GM12878 (cell line): ENCODE measurements around the gene BIRC6. TPM values are rescaled to one million over a fixed set of nuclear protein-coding genes. Genes with fewer than 3 reads are reported as not detected.

Experiments used
- ATAC-seq: fragments of 200-7000 bp; cut with Tn5 transposase; 3 replicates; pipeline ENCODE4 v1.9.1; 2020; ENCODE audit warnings: mild to moderate bottlenecking, moderate library complexity
- BruUV-seq: library from RNA; stranded (reverse); fragments of 400-500 nt; replicated peaks from 2 replicates; lab custom pipeline; 2021; lab: Mats Ljungman, UMichigan
- CTCF ChIA-PET: fragments of 300-600 bp; sonication (Branson Sonifier 250); formaldehyde crosslinking; extraction: SDS; loops from one replicate; lab custom pipeline; 2021; ENCODE audit warnings: inconsistent platforms; lab: Yijun Ruan, JAX
- POLR2A ChIA-PET: fragments of 350-600 bp; formaldehyde crosslinking; extraction: SDS; loops from one replicate; lab custom pipeline; 2021; ENCODE audit warnings: inconsistent platforms; lab: Charles Lee
- RAD21 ChIA-PET: fragments of 300-600 bp; sonication (Branson Sonifier 250); formaldehyde crosslinking; loops from one replicate; lab custom pipeline; 2023; ENCODE audit warnings: antibody characterized with exemption; ENCODE audit not compliant: unreplicated experiment; lab: Charles Lee
- SMC1A ChIA-PET: fragments of 300-600 bp; sonication (Branson Sonifier 250); formaldehyde crosslinking; loops from one replicate; lab custom pipeline; 2023; ENCODE audit not compliant: unreplicated experiment, uncharacterized antibody; lab: Charles Lee
- DNase-seq: peaks from one replicate; pipeline ENCODE4 v3.0.0-alpha.2; 2011; ENCODE audit warnings: low read depth, low spot score
- FAIRE-seq: peaks from 3 replicates; lab custom pipeline; 2011; peaks lifted over from hg19 to GRCh38; lab: Jason Lieb, UNC
- H2AFZ ChIP-seq: 2 replicates; pipeline ENCODE4 v1.6.0; 2011; ENCODE audit warnings: low read depth, low read length, control low read depth; ENCODE audit not compliant: control insufficient read depth
- H3K27ac ChIP-seq: 2 replicates; pipeline ENCODE4 v1.5.1; 2011; ENCODE audit warnings: control low read depth; ENCODE audit not compliant: control insufficient read depth, insufficient read depth
- H3K27me3 ChIP-seq, 2 experiments: replicated peaks in 1 of 2; 2 replicates each; pipeline versions ENCODE4 v1.6.0 to v1.6.1; 2011; ENCODE audit warnings: low read length in 1 of 2; ENCODE audit not compliant: control insufficient read depth in 2 of 2, insufficient read depth in 2 of 2
- H3K36me3 ChIP-seq, 2 experiments: 2 replicates each; pipeline ENCODE4 v1.5.1; 2011; ENCODE audit warnings: low read length in 1 of 2; ENCODE audit not compliant: control insufficient read depth in 2 of 2, insufficient read depth in 2 of 2
- H3K4me1 ChIP-seq: 2 replicates; pipeline ENCODE4 v1.6.1; 2011; ENCODE audit warnings: mild to moderate bottlenecking, low read length, moderate library complexity, mixed read lengths; ENCODE audit not compliant: control insufficient read depth, insufficient read depth
- H3K4me2 ChIP-seq: 2 replicates; pipeline ENCODE4 v1.6.0; 2011; ENCODE audit warnings: control low read depth; ENCODE audit not compliant: control insufficient read depth, insufficient read depth
- H3K4me3 ChIP-seq: fragments of 200-600 bp; sonication (generic); 2 replicates; pipeline ENCODE4 v1.5.1; 2016
- H3K79me2 ChIP-seq: 2 replicates; pipeline ENCODE4 v1.6.0; 2011; ENCODE audit warnings: low read length; ENCODE audit not compliant: control insufficient read depth, insufficient read depth
- H3K9ac ChIP-seq: 2 replicates; pipeline ENCODE4 v1.8.0; 2011; ENCODE audit warnings: low read length, control low read depth, mixed read lengths; ENCODE audit not compliant: control insufficient read depth, insufficient read depth
- H3K9me3 ChIP-seq: replicated peaks from 3 replicates; pipeline ENCODE4 v1.5.1; 2011; ENCODE audit warnings: mild to moderate bottlenecking, low read length; ENCODE audit not compliant: control insufficient read depth, insufficient read depth
- H4K20me1 ChIP-seq: 2 replicates; pipeline ENCODE4 v1.6.0; 2011; ENCODE audit not compliant: control insufficient read depth, insufficient read depth
- BHLHE40 ChIP-seq, 2 experiments: fragments of 450-650 bp in 1 of 2; IDR thresholded peaks; 2 replicates each; pipeline ENCODE4 v1.6.1; 2011 to 2017; ENCODE audit warnings: low read depth in 2 of 2, borderline replicate concordance in 1 of 2, improper control_type of control experiment in 1 of 2, low read length in 1 of 2, mild to moderate bottlenecking in 1 of 2
- CBX5 ChIP-seq: sonication (generic); IDR thresholded peaks from 2 replicates; pipeline ENCODE4 v1.6.1; 2016; ENCODE audit warnings: low read depth, moderate library complexity, mild to moderate bottlenecking, inconsistent platforms
- FOS ChIP-seq: IDR thresholded peaks from 3 replicates; pipeline ENCODE4 v1.6.1; 2011; ENCODE audit warnings: borderline replicate concordance; ENCODE audit not compliant: insufficient read length; ENCODE audit errors: extremely low read depth
- HDGF ChIP-seq: fragments of 450-650 bp; IDR thresholded peaks from 2 replicates; pipeline ENCODE4 v1.6.1; 2016; ENCODE audit warnings: antibody characterized with exemption
- JUNB ChIP-seq: IDR thresholded peaks from 2 replicates; pipeline ENCODE4 v1.6.1; 2016; ENCODE audit warnings: antibody characterized with exemption, mild to moderate bottlenecking
- KLF5 ChIP-seq: fragments of 450-650 bp; IDR thresholded peaks from 2 replicates; pipeline ENCODE4 v1.6.1; 2014; ENCODE audit warnings: mild to moderate bottlenecking; ENCODE audit not compliant: partially characterized antibody
- PAX8 ChIP-seq: fragments of 450-650 bp; IDR thresholded peaks from 2 replicates; pipeline ENCODE4 v1.6.1; 2017; ENCODE audit warnings: mild to moderate bottlenecking, moderate library complexity
- RFX5 ChIP-seq: IDR thresholded peaks from 2 replicates; pipeline ENCODE4 v1.6.1; 2011; ENCODE audit warnings: low read depth, low read length, improper control_type of control experiment
- SIN3A ChIP-seq: IDR thresholded peaks from 2 replicates; pipeline ENCODE4 v1.6.1; 2012; ENCODE audit warnings: low read depth, low read length, improper control_type of control experiment
- SMC3 ChIP-seq: IDR thresholded peaks from 2 replicates; pipeline ENCODE4 v1.6.1; 2011; ENCODE audit warnings: low read length, improper control_type of control experiment, borderline replicate concordance
- SREBF1 ChIP-seq: IDR thresholded peaks from 2 replicates; pipeline ENCODE4 v1.6.1; 2012; ENCODE audit warnings: mild to moderate bottlenecking, low read length
- SUZ12 ChIP-seq: fragments of 200-600 bp; sonication (generic); IDR thresholded peaks from one replicate; pipeline ENCODE4 v1.6.1; 2018; ENCODE audit warnings: antibody characterized with exemption, mild to moderate bottlenecking; ENCODE audit not compliant: unreplicated experiment
- WGBS: methylation state at CpG from one replicate; pipeline ENCODE4 v1.1.6; 2016; ENCODE audit warnings: low lambda C conversion rate; ENCODE audit not compliant: insufficient replicate concordance, insufficient coverage; ENCODE audit errors: missing lambda C conversion rate; 5-methylcytosine and 5-hydroxymethylcytosine counted together
- in situ Hi-C: fragments of 300-500 bp; cut with MboI; formaldehyde crosslinking; loops from 9 replicates; pipeline ENCODE4 v1.14.3; 2018; ENCODE audit warnings: mixed read lengths
- intact Hi-C: fragments of 100-400 bp; cut with micrococcal nuclease; formaldehyde crosslinking; loops from one replicate; pipeline ENCODE4 v1.14.2; 2022; ENCODE audit not compliant: unreplicated experiment
- polyA plus RNA-seq, 11 experiments: library from polyadenylated mRNA; depleted of rRNA in 4 of 11; unstranded in 6 of 11; stranded (reverse) in 5 of 11; fragments of >200 nt; fragmentation: Nextera tagmentation in 4 of 11; fragmentation: Illumina TruSeq in 1 of 11; extraction: Ambion mirVana in 4 of 11; extraction: Trizol in 1 of 11; gene quantifications; 1 replicate in 1 of 11; 2 replicates in 10 of 11; pipeline versions ENCODE4 v1.2.1 to v1.2.3, GENCODE V29; 2011 to 2016; ENCODE audit warnings: inconsistent platforms in 2 of 11, missing spikeins in 2 of 11, low read depth in 1 of 11
- total RNA-seq, 4 experiments: library from RNA; depleted of rRNA in 3 of 4; stranded (reverse); fragments of >200 nt in 3 of 4; fragmentation: Illumina TruSeq in 1 of 4; extraction: Trizol in 1 of 4; gene quantifications; 2 replicates each; pipeline versions ENCODE4 v1.2.1 to v1.2.3, GENCODE V29; 2013 to 2021
- TF ChIP-seq, protein P1 (sequence below): IDR thresholded peaks from 2 replicates; pipeline ENCODE4 v1.6.1; 2011; ENCODE audit warnings: borderline replicate concordance, low read depth, mild to moderate bottlenecking, moderate library complexity, mixed read lengths, low read length; ENCODE audit not compliant: insufficient read depth; ENCODE audit errors: extremely low read length
- TF ChIP-seq, protein P2 (sequence below): fragments of 450-650 bp; IDR thresholded peaks from 2 replicates; pipeline ENCODE4 v1.6.1; 2017; ENCODE audit warnings: low read depth, mild to moderate bottlenecking, moderate library complexity

The BIRC6 gene
- total and polyA plus RNA-seq, 10 of the 15 experiments (the other 5 are each of a cell fraction or from before 2014, with no cell fraction given) = 18.8 to 118 (median 55.0) TPM

DNA sequence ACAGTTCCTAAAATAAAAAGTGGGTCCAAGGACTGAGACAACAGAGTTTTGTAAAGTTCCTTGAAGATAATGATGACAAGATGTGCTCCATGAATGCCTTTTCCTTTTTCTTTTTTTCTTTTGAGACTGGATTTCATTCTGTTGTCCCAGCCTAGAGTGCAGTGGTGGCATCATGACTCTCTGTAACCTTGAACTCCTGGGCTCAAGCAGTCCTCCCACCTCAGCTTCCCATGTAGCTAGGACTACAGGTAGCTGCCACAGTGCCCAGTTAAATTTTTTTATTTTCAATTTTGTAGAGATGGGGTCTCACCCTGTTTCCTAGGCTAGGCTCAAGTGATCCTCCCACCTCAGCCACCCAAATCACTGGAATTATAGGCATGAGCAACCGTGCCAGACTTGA, 254.9 kb downstream of the BIRC6 start:
- ChIA-PET CTCF (no interaction called here), RAD21 (no interaction called here), POLR2A (no interaction called here), SMC1A (interaction anchor here (2.1 kb wide), 1 partner anchor 11 kb away, joined by 5 read pairs; no protein-coding TSS in a partner anchor)
- H3K4me1 ChIP-seq = no peaks in the 10 kb centered on the region
- BruUV-seq = no TSS peak
- H3K9ac ChIP-seq = no peak overlapping the region
- H3K27me3 ChIP-seq = no peaks in the 10 kb centered on the region
- no peak overlapping the region for H3K4me2 ChIP-seq
- no peak overlapping the region for H3K4me3 ChIP-seq
- WGBS = 94% methylated on average over 1 of the region's 1 CpG
- H3K9me3 ChIP-seq = no peaks in the 10 kb centered on the region
- no peak overlapping the region for H3K27ac ChIP-seq
- FAIRE-seq = no peak
- in situ Hi-C loops (no loop called here), intact Hi-C loops (no loop called here)
- H3K79me2 ChIP-seq = no peaks in the 10 kb centered on the region
- no peak for ATAC-seq
- peaks cover 3 to 24% of the 10 kb centered on the region in 2 experiments for H3K36me3 ChIP-seq
- TF ChIP-seq SUZ12 (no peak), JUNB (no peak), SIN3A (no peak), FOS (no peak), KLF5 (no peak), SMC3 (no peak), RFX5 (no peak), BHLHE40 (IDR thresholded peaks at IDR 0.05; ENCODE audit: borderline replicate concordance in 1 of 2, low read depth in 2 of 2, low read length in 1 of 2) (no peak), SREBF1 (no peak), PAX8 (no peak), HDGF (no peak), CBX5 (no peak)
- TF ChIP-seq, protein P1, sequence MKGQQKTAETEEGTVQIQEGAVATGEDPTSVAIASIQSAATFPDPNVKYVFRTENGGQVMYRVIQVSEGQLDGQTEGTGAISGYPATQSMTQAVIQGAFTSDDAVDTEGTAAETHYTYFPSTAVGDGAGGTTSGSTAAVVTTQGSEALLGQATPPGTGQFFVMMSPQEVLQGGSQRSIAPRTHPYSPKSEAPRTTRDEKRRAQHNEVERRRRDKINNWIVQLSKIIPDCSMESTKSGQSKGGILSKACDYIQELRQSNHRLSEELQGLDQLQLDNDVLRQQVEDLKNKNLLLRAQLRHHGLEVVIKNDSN = no peak
- TF ChIP-seq, protein P2, sequence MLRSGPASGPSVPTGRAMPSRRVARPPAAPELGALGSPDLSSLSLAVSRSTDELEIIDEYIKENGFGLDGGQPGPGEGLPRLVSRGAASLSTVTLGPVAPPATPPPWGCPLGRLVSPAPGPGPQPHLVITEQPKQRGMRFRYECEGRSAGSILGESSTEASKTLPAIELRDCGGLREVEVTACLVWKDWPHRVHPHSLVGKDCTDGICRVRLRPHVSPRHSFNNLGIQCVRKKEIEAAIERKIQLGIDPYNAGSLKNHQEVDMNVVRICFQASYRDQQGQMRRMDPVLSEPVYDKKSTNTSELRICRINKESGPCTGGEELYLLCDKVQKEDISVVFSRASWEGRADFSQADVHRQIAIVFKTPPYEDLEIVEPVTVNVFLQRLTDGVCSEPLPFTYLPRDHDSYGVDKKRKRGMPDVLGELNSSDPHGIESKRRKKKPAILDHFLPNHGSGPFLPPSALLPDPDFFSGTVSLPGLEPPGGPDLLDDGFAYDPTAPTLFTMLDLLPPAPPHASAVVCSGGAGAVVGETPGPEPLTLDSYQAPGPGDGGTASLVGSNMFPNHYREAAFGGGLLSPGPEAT = no peak
- DNase-seq = no peak
- H4K20me1 ChIP-seq = no peaks in the 10 kb centered on the region
- no peak overlapping the region for H2AFZ ChIP-seq
